ENCODE measurements around the gene CHST12. TPM values are rescaled to one million over a fixed set of nuclear protein-coding genes. Genes with fewer than 3 reads are reported as not detected.

Gene CHST12
- total RNA-seq, 1 experiment from 2014 or later, result 19.3 TPM

- Histone ChIP-seq H4K20me1 (ENCODE audit: control insufficient read depth, insufficient read depth, insufficient read length) (no peaks in the 10 kb centered on the region), H3K56ac (ENCODE audit: insufficient read length, low read depth, low read length) (no peak overlapping the region), H3K9me3 (ENCODE audit: control insufficient read depth, low read depth, low read length) (no peaks in the 10 kb centered on the region), H4K8ac (replicated peaks; ENCODE audit: insufficient read length, low read depth, low read length) (no peak overlapping the region), H3K23me2 (ENCODE audit: insufficient read length, low read depth, low read length, poor library complexity, severe bottlenecking) (peaks cover 3% of the 10 kb centered on the region), H3K4me1 (ENCODE audit: insufficient read depth, low read length) (no peaks in the 10 kb centered on the region), H4K5ac (ENCODE audit: insufficient read length, low read depth, low read length) (no peak overlapping the region), H3K14ac (ENCODE audit: insufficient read depth, low read length) (no peak overlapping the region), H2BK12ac (ENCODE audit: insufficient read length, low read depth, low read length) (no peak overlapping the region), H3K79me2 (ENCODE audit: insufficient read depth, low read length) (peaks cover 52% of the 10 kb centered on the region), H2BK5ac (ENCODE audit: insufficient read length, low read length) (no peak overlapping the region), H3K27ac (ENCODE audit: insufficient read length, low read depth, low read length) (no peak overlapping the region), H4K91ac (ENCODE audit: insufficient read length, low read depth, low read length) (no peak overlapping the region), H2BK20ac (ENCODE audit: low read depth, low read length, poor library complexity, severe bottlenecking) (no peak overlapping the region), H2AK5ac (ENCODE audit: insufficient read length, low read length) (no peak overlapping the region), H3K4me2 (ENCODE audit: insufficient read depth, insufficient read length, low read length) (no peak overlapping the region), H3K18ac (ENCODE audit: insufficient read length, low read depth, low read length) (no peak overlapping the region), H3K9ac (ENCODE audit: extremely low read depth, insufficient read length, low read length) (no peak overlapping the region), H3K23ac (ENCODE audit: insufficient read length, low read depth, low read length) (no peak overlapping the region), H3K4ac (ENCODE audit: low read depth, low read length) (no peak overlapping the region), H3K27me3 (ENCODE audit: insufficient read depth, low read length) (no peaks in the 10 kb centered on the region), H2BK15ac (ENCODE audit: low read depth, low read length) (no peak overlapping the region), H3K79me1 (ENCODE audit: insufficient read depth, low read depth, low read length, poor library complexity, severe bottlenecking) (no peaks in the 10 kb centered on the region), H2BK120ac (ENCODE audit: low read depth, low read length, poor library complexity, severe bottlenecking) (no peak overlapping the region), H3T11ph (ENCODE audit: low read length) (no peak overlapping the region), H2AFZ (ENCODE audit: low read length) (no peak overlapping the region)
- H3K36me3 Mint-ChIP-seq (ENCODE audit: insufficient read depth in 1 of 3, low read depth in 3 of 3), result peaks cover 48 to 82% (median 65%) of the 10 kb centered on the region in 3 experiments
- no peaks in the 10 kb centered on the region; a peak in 1 of 5 replicates for H3K9me3 Mint-ChIP-seq
- no peak overlapping the region for H3K4me3 Mint-ChIP-seq
- no CpG with 5 or more reads among the region's 8 CpGs for WGBS (ENCODE audit: extremely low coverage, insufficient read length, low lambda C conversion rate)
- DNase-seq, result no peak
- H3K27ac Mint-ChIP-seq, result peak overlapping the region in 2 of 3 experiments; percentile 32 to 82; a peak in 3 of 7 replicates
- no peaks in the 10 kb centered on the region for H3K27me3 Mint-ChIP-seq (ENCODE audit: low read depth)
- H3K4me1 Mint-ChIP-seq, result peaks cover 12 to 24% of the 10 kb centered on the region in 2 experiments
- TF ChIP-seq CTCF (conservative IDR thresholded peaks at IDR 0.05), result no peak
These were observed 44.4 kb upstream of the CHST12 start for GRCh38 chr7:2358968-2359527.

Data from H9 (cell line).